HepG2 (cell line): Measurements from ENCODE around the gene DOCK2.

Experiments used
- CTCF ChIP-seq: sonication (generic); formaldehyde crosslinking; IDR thresholded peaks from 2 replicates; pipeline ENCODE4 v1.5.0; 2020; ENCODE audit warnings: mild to moderate bottlenecking, missing genetic modification reagents, moderate library complexity
- IRX3 ChIP-seq: sonication (generic); formaldehyde crosslinking; IDR thresholded peaks from 2 replicates; pipeline ENCODE4 v1.8.1; 2023; ENCODE audit warnings: mild to moderate bottlenecking, low read depth, missing genetic modification reagents, borderline replicate concordance
- MTERF4 ChIP-seq: sonication (generic); formaldehyde crosslinking; IDR thresholded peaks from 2 replicates; pipeline ENCODE4 v1.8.0; 2023; ENCODE audit warnings: mild to moderate bottlenecking, missing genetic modification reagents
- ZNF572 ChIP-seq: sonication (generic); formaldehyde crosslinking; IDR thresholded peaks from 2 replicates; pipeline ENCODE4 v1.5.1; 2020; ENCODE audit warnings: mild to moderate bottlenecking, missing genetic modification reagents

GRCh38 chr5:169944922-169945680 lies 308.0 kb downstream of the DOCK2 start:
- TF ChIP-seq MTERF4 (CRISPR knock-in tag): no peak
- TF ChIP-seq CTCF (CRISPR knock-in tag): no peak
- TF ChIP-seq IRX3: no peak
- TF ChIP-seq ZNF572 (CRISPR knock-in tag): no peak
